Gastroesophageal sphincter (tissue), 3 donors: ENCODE data around the gene WDR75.

ENCODE experiments used
- CTCF ChIP-seq, 4 experiments: fragments of 200-600 bp in 2 of 4; fragments of 450-650 bp in 2 of 4; sonication (generic) in 1 of 4; IDR thresholded peaks; one replicate each; pipeline ENCODE4 v1.5.1; 2017 to 2019; ENCODE audit warnings: antibody characterized with exemption in 4 of 4, mild to moderate bottlenecking in 2 of 4, moderate library complexity in 2 of 4
- POLR2A ChIP-seq, 2 donors: fragments of 450-650 bp; IDR thresholded peaks; one replicate each; pipeline ENCODE4 v1.6.1; 2017; ENCODE audit warnings: antibody characterized with exemption in 2 of 2, mild to moderate bottlenecking in 2 of 2, moderate library complexity in 1 of 2

- TF ChIP-seq POLR2A (IDR thresholded peaks at IDR 0.05) (no peak), CTCF (IDR thresholded peaks at IDR 0.05) (peak; percentile 66 to 73 (median 72))
Measured at GRCh38 chr2:189466656-189467055, 25.4 kb downstream of the WDR75 start.
